Gastroesophageal sphincter (tissue), 3 donors: ENCODE results near the gene THRAP3.

Source experiments
- CTCF ChIP-seq, 4 experiments: fragments of 200-600 bp in 2 of 4; fragments of 450-650 bp in 2 of 4; sonication (generic) in 1 of 4; IDR thresholded peaks; one replicate each; pipeline ENCODE4 v1.5.1; 2017 to 2019; ENCODE audit warnings: antibody characterized with exemption in 4 of 4, mild to moderate bottlenecking in 2 of 4, moderate library complexity in 2 of 4
- POLR2AphosphoS5 ChIP-seq: sonication (generic); formaldehyde crosslinking; IDR thresholded peaks from one replicate; pipeline ENCODE4 v1.6.1; 2017; ENCODE audit warnings: antibody characterized with exemption

GRCh38 chr1:36330940-36331339, 106.7 kb downstream of the THRAP3 start:
- no peak for TF ChIP-seq CTCF (IDR thresholded peaks at IDR 0.05)
- no peak for TF ChIP-seq POLR2AphosphoS5
